ENCODE data around the gene CTRL. TPM values are rescaled to one million over a fixed set of nuclear protein-coding genes. Genes with fewer than 3 reads are reported as not detected.

CTRL gene
- total RNA-seq, 2 experiments from 2014 or later, result 6.2 to 6.8 TPM

DNA sequence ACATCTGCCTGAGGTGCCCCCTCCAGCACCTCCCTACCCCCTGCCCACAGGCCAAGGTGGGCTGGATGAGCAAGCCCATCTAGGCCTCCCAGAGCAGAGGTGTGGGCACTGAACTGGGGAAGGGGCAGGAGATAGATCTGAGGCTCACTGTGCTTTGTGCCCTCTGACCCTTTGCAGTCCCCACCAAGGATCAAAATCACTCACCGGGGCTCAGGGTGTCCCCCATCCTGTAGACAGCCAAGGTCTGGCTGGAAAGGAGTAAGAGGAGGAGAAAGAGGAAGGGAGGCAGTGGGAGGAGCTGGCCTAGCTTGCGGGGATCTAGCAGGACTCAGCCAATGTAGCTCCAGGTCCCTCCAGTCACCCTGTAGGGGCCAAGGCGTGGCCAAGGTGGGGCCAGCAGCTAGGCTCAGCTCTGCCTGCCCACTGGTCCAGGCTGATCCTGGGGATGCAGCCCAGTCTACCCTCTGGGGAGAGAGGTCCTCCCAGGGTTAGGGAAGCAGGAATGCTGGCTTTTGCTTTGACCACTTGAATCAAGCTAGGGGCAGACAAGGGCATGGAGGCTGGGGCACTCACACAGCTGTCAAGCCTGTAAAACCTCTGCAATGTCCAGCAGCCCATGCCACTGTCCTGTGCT is 35.0 kb upstream of the CTRL start:
- H3K9me3 Mint-ChIP-seq, result no peaks in the 10 kb centered on the region
- peaks cover 5% of the 10 kb centered on the region for H3K36me3 Mint-ChIP-seq
- peaks cover 16% of the 10 kb centered on the region for H3K4me1 Mint-ChIP-seq
- H3K4me3 Mint-ChIP-seq, result peak overlapping the region; percentile 99
- DNase-seq, result no peak
- H3K27me3 Mint-ChIP-seq, result no peaks in the 10 kb centered on the region
- H3K27ac Mint-ChIP-seq, result peak overlapping the region; percentile 93

DNA sequence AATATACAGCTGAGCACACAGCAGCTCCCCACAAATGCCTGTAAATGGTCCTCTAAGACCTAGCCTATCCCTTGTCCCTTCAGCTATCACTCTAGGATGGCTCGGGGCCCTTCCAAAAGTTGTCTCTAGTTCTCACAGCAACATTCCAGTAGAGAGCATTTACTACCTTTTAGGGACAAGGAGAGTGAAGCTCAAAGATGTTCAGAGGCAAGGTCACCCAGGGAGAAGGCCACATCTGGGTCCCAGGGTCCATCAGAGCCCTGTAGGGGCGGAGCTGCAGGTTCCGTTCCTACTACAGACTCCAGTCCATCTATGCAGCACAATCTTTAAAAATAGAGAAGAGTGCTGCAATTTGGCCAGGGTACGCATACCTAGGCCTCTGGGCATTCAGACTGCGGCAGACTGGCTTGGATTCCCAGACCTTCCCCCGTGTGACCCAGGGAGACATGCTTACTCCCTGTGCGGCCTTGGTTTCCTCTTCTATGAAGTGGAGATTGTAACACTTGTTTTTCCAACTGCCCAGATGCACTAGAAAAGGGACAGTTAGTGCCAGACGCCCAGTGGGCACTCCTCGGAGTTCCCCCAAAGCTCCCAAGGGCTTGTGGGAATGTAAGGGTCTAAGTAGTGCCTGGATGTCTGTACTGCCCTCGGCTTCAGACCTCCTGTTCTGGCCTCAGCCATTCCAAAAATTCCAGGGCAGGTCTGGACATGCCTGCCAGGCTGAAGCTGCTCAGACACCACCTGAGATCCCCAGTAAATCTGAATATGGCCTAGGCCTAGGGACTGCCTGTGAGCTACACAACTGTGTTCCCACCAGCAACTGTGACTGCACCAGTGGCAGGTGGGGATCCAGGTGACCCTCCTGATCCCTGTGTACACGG is 34.2 kb upstream of the CTRL start:
- Mint-ChIP-seq H3K4me3 (no peak overlapping the region), H3K36me3 (peaks cover 5% of the 10 kb centered on the region), H3K27me3 (no peaks in the 10 kb centered on the region), H3K9me3 (no peaks in the 10 kb centered on the region), H3K27ac (no peak overlapping the region), H3K4me1 (peaks cover 16% of the 10 kb centered on the region)
- DNase-seq, result no peak

DNA sequence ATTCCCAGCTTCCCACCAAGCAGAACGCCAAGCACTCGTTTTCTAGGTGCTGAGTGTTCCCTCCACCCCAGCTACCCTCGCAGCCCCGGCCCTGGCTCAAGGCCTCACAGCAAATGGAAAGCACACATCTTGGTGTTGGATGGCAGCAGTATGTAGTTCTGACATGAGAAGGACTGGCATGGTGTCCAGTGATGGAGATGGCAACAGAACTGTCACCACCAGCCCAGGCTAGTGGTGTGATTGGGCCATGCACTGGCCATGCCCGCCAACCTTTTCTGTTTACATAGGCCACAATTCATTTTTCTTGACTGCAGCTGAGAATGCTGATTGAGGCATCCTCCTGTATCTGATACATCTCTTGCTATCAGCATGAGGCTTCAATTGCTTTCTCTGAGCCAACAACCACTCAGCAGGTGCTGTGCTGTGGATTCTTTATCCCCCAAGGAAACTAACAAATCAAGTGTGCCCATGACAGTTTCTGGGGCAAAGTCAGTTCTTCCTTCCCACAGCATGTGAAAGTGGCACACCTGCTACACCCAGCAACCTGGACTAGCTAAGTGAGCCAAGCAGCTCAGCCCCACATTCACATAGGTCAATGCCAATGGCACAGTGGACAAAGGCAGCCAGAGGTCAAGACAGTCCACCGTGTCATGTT is 32.9 kb upstream of the CTRL start:
- DNase-seq, result no peak
- peaks cover 14% of the 10 kb centered on the region for H3K4me1 Mint-ChIP-seq
- no peak overlapping the region for H3K4me3 Mint-ChIP-seq
- no peak overlapping the region for H3K27ac Mint-ChIP-seq
- peaks cover 5% of the 10 kb centered on the region for H3K36me3 Mint-ChIP-seq
- no peaks in the 10 kb centered on the region for H3K9me3 Mint-ChIP-seq
- no peaks in the 10 kb centered on the region for H3K27me3 Mint-ChIP-seq

DNA sequence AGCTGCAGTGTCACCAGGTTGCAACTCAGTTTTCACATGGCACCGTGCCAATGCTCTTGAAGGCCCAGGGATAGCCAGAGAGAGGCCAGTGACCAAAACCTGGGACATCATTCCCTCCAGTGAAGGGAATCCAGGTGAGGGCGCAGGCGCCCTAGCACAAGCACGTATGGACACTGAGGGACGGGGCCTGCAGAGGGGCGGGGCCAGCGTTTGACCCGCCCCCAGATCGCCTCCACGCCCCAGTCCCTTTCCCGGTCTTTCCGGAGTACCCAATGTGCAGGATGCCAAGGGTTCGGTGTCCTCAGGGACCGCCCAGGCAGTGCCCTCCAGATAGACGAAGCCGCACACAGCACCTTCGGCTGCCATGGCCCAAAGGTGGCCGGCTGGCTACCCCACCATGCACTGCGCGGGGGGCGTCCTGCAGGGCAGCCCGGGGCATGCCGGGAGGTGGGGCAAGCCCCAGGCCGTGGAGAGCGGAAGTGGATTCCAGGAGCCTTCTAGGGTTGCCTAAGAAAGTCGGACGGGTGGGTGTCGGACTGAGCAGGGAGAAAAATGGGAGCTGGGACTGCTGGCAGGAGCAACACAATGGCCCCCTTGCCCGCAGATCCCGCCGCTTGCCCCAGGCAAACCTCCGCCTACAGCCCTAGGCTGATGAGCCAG is 32.1 kb upstream of the CTRL start:
- Mint-ChIP-seq H3K4me3 (no peak overlapping the region), H3K27ac (no peak overlapping the region), H3K9me3 (no peaks in the 10 kb centered on the region), H3K27me3 (no peaks in the 10 kb centered on the region), H3K4me1 (peaks cover 10% of the 10 kb centered on the region), H3K36me3 (peaks cover 5% of the 10 kb centered on the region)
- DNase-seq, result no peak

DNA sequence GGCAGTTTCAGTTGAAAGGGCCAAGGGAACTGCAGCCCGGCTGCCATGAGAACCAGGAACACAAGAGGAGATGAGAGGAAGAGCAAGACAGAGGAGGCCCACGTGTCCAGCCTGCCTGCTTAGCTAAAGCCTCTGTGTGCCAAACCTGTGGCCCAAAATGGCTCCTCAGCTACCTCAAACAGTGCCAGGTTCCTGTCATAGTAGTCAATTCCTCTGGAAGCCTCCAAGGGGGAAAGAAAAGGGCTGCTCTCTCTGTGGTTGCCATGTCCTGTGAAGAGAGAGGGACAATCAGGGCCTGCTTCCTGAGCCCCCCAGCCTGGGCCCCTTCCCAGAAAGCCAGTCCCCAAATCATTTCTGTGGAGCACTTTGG is 31.6 kb upstream of the CTRL start:
- no peak for DNase-seq
- H3K9me3 Mint-ChIP-seq, result no peaks in the 10 kb centered on the region

DNA sequence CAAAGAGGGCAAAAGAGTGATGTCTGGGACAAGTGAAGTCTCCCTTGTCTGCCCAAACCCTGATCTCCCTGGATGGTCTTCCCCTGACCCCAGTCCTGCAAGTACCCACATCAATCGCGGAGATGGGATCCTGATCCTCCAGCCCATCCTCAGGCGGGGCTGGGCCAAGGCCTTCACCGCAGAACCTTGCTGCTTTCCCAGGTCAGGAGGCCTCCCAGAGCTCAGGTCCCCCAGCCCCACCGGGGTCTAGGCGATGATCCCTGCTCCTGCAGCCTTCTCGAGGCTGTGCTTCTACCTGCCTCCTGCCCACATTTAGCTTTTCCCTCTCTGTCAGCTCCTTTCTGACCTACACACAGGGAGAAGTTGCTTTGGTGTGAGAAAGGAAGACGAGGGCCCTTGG is 30.5 kb upstream of the CTRL start:
- Mint-ChIP-seq H3K27me3 (no peaks in the 10 kb centered on the region), H3K36me3 (peaks cover 6% of the 10 kb centered on the region), H3K9me3 (no peaks in the 10 kb centered on the region), H3K4me1 (peaks cover 7% of the 10 kb centered on the region), H3K4me3 (no peak overlapping the region), H3K27ac (no peak overlapping the region)
- no peak for DNase-seq

More for the DNA sequence above, 31.6 kb upstream of the CTRL start:
- Mint-ChIP-seq H3K27me3 (no peaks in the 10 kb centered on the region), H3K27ac (no peak overlapping the region), H3K4me1 (peaks cover 10% of the 10 kb centered on the region), H3K36me3 (peaks cover 5% of the 10 kb centered on the region), H3K4me3 (no peak overlapping the region)

DNA sequence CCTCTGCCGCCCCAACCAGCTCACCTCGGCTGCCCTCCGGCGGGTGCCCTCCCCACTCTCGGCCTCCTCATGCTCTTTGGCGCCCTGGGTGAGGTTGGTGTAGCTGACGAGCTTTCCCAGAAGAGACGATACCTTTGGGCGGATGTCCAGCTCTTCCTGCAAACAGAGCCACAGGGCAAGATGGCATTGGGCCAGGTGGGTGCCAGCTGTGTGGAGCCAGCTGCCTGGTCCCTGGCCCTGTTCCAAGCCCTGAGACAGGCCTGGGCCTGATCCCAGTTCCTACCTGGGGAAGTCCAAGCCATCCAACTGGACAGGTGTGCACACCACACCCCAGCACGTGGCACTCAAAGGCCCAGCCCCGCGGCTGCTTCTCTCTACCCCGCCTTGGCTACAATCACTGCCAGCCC is 29.9 kb upstream of the CTRL start:
- H3K9me3 Mint-ChIP-seq, result no peaks in the 10 kb centered on the region
- peaks cover 4% of the 10 kb centered on the region for H3K4me1 Mint-ChIP-seq
- DNase-seq, result no peak
- H3K27me3 Mint-ChIP-seq, result no peaks in the 10 kb centered on the region
- H3K27ac Mint-ChIP-seq, result no peak overlapping the region
- H3K36me3 Mint-ChIP-seq, result peaks cover 6% of the 10 kb centered on the region
- no peak overlapping the region for H3K4me3 Mint-ChIP-seq

DNA sequence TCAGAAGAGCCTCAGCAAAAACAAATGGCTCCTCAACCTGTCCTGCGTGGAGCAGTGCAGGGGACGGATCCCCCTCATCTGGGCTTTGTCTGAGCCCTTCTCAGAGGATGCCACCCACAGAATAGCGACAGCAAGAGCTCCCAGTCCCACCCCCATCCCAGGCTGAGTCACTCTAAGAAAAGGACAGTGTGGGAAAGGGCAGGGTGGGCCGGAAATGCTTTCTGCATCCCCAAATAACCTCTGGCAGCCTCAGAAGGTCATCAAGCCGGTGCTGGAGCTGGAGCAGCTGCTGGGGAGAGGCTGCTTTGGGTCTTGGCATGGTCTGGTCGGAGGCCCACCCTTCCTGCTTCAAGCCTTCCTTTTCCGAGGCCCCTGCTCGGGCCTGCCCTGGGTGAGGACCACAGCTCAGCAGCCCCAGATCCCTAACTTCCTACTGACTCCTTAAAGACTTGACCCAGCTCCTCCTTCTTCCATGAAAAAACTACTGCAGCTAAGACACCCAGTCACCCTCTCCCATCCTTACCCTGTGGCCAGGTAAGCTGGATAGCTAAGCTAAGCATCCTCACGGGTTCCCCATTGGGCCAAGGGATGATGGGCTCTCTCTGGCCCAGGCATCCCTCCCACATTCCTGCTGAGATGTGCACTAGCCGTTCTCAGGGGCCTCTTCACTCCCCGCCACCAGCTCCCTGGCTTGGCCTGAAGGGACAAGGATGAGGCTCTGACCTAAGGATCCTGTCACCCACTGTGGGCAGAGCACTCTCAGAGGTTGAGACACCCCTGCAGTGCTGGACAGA is 28.1 kb upstream of the CTRL start:
- Mint-ChIP-seq H3K27me3 (no peaks in the 10 kb centered on the region), H3K4me1 (no peaks in the 10 kb centered on the region), H3K27ac (no peak overlapping the region), H3K36me3 (peaks cover 6% of the 10 kb centered on the region), H3K4me3 (no peak overlapping the region), H3K9me3 (no peaks in the 10 kb centered on the region)
- DNase-seq, result no peak

DNA sequence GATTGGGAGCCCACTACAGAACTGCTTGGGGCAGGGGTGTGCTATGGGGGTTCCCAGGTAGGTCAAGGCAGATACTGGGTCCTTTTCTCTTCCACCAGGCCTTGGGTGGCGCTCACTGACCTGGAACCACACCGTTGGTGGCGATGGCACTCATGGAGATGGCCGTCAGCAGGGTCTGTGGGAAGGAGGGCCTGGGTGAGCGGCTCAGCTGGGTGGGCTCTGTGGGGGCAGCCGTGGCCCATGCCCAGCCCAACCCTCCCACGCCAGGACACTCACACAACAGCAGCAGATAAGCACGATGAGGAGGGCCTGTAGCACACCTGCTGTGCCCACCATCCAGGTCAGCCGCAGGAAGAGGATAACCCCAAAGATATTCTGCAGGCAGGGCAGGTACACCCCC is 26.0 kb upstream of the CTRL start:
- no peak overlapping the region for H3K27ac Mint-ChIP-seq

DNA sequence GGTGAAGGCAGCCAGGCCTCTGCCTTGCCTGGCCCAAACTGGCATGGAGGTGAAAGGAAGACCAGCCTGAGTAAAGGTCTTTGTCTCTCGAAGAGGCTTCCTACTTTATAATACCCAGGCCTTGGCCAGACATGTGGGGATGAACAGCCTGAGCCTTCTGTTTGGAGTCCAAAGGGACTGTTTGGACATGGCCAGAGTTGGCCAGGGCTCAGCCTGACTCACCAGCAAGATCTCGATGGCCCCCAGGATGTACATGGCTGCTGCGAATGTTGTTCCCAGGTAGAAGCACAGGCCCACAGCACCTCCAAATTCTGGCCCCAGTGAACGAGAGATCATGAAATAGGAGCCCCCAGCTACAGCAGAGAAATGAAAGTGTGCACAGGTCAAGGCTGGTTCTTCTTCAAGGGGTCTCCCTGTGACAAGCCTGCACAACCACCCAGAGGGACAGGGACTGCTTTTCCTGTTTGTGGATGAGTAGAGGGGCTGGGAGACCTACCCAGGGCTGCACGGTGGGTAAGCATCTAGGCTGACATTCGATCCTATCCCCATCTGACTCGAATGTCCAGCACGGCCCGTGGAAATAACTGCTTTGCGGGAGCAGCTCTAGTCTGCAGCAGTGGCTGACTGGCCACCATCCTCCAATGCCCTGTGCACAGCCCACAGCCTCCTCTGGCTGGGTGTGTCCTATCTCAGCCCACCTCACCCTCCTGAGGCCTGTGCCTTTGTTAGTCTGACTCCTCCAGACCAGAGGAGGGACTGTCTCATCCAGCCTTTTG is 22.9 kb upstream of the CTRL start:
- no peaks in the 10 kb centered on the region for H3K9me3 Mint-ChIP-seq
- no peaks in the 10 kb centered on the region for H3K4me1 Mint-ChIP-seq
- no peaks in the 10 kb centered on the region for H3K27me3 Mint-ChIP-seq
- H3K36me3 Mint-ChIP-seq, result peaks cover 3% of the 10 kb centered on the region
- DNase-seq, result no peak
- no peak overlapping the region for H3K27ac Mint-ChIP-seq
- H3K4me3 Mint-ChIP-seq, result no peak overlapping the region

More for the DNA sequence above, 26.0 kb upstream of the CTRL start:
- no peak for DNase-seq
- Mint-ChIP-seq H3K36me3 (peaks cover 6% of the 10 kb centered on the region), H3K4me3 (no peak overlapping the region), H3K9me3 (no peaks in the 10 kb centered on the region), H3K27me3 (no peaks in the 10 kb centered on the region), H3K4me1 (no peaks in the 10 kb centered on the region)

DNA sequence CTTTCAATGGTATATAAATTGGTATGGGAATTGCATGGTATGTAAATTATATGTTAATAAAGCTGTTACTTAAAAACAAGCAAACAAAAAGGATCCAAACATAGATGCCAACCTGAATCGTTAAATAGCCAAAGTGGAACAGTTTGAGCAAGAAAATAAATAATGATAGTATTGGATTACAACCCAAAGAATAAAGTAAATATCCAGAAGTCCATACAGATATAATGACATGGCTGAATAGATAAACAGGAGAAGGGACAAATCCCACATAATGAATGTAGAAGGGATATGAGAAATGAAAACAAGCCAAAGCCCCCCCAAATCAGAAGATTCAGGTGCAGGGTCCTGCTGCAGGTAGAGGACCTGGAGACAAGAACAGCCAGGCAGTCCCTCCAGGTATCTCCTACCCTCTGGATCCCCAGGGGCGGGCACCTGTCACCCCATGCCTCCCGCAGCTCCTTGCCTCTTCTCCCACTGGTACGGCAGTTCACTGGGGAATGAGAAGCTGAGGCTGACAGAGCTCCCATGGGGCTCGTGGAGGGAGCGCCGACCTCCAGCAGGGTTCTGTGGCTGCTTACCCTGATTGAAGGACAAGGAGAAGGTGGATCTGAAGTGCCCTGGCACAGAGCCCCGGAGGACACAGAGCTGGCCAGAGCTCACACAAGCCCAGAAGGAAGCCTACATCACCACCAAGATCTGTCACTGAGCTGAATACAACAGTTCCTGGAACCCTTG is 22.1 kb upstream of the CTRL start:
- Mint-ChIP-seq H3K9me3 (no peaks in the 10 kb centered on the region), H3K4me3 (no peak overlapping the region), H3K4me1 (no peaks in the 10 kb centered on the region), H3K27ac (no peak overlapping the region), H3K27me3 (no peaks in the 10 kb centered on the region), H3K36me3 (peaks cover 3% of the 10 kb centered on the region)
- DNase-seq, result no peak

DNA sequence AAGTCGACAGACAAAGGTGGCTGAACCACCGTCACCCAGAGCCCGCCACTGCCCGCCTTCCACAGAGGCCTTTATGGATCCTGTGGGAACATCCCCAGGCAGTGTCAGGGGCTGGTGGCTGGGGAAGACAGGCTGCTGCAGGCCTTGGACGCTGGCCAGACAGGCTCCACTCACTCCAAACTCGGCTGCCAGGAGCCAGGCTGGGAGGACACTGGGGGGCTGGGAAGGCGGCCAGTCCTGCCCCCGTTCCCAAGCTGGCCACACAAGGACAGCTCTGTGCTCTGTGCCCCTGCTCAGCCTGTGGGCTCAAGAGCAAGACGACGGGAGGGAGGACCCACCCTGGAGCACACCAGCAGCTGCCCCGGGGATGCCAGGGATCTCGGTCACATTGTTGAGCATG is 19.8 kb upstream of the CTRL start:
- no peak for DNase-seq
- Mint-ChIP-seq H3K4me1 (no peaks in the 10 kb centered on the region), H3K36me3 (peaks cover 6% of the 10 kb centered on the region)

DNA sequence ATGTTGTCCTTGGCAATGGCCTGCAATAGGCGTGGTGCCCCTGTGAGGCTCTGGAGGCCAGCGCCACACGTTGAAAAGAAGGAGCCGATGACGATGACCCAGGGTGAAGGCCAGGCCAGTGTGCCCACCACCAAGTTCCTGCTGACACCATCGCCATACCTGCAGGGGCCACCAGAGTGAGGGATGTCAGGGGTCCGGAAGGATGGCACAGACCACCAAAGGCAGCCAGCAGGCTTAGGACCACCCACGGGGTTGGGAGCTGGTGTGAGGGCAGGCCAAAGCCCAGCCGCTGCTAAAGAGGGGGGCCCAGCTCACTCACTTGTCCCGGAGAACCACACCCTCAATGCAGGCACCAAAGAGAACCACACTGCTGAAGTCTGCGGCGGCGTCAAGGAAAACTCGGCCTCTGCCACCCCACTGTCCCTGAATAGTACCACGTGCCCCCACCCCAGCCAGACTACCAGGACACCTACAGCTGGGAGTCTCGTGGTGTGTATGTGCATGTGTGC is 18.7 kb upstream of the CTRL start:
- Mint-ChIP-seq H3K4me3 (no peak overlapping the region), H3K27ac (no peak overlapping the region), H3K36me3 (peaks cover 6% of the 10 kb centered on the region), H3K9me3 (no peaks in the 10 kb centered on the region), H3K4me1 (no peaks in the 10 kb centered on the region), H3K27me3 (no peaks in the 10 kb centered on the region)
- DNase-seq, result no peak

More for the DNA sequence above, 19.8 kb upstream of the CTRL start:
- Mint-ChIP-seq H3K4me3 (no peak overlapping the region), H3K27ac (no peak overlapping the region), H3K27me3 (no peaks in the 10 kb centered on the region), H3K9me3 (no peaks in the 10 kb centered on the region)

Measured in activated naive CD8-positive, alpha-beta T cell treated with anti-CD3 and anti-CD28 coated beads for 36 hours (primary cell).